NT2/D1 (cell line): ENCODE measurements around the gene USP40.

Experiments used
- DNase-seq: peaks from one replicate; pipeline ENCODE4 v3.0.0-alpha.2; 2011; ENCODE audit warnings: low read depth, low spot score
- H3K27me3 ChIP-seq: 2 replicates; pipeline ENCODE4 v1.6.0; 2011; ENCODE audit warnings: mild to moderate bottlenecking; ENCODE audit not compliant: insufficient read length, insufficient read depth
- H3K36me3 ChIP-seq: 2 replicates; pipeline ENCODE4 v1.6.1; 2011; ENCODE audit warnings: mild to moderate bottlenecking, low read length, mixed read lengths; ENCODE audit not compliant: insufficient read depth, insufficient read length
- H3K4me1 ChIP-seq: 2 replicates; pipeline ENCODE4 v1.5.1; 2011; ENCODE audit not compliant: insufficient read depth, insufficient read length
- H3K4me3 ChIP-seq: 2 replicates; pipeline ENCODE4 v1.5.1; 2011; ENCODE audit warnings: low read depth; ENCODE audit not compliant: insufficient read length
- H3K9ac ChIP-seq: 2 replicates; pipeline ENCODE4 v1.6.0; 2011; ENCODE audit warnings: low read depth; ENCODE audit not compliant: insufficient read length
- H3K9me3 ChIP-seq: 2 replicates; pipeline ENCODE4 v1.5.1; 2011; ENCODE audit warnings: mild to moderate bottlenecking, low read length; ENCODE audit not compliant: insufficient read depth
- SUZ12 ChIP-seq: IDR thresholded peaks from 2 replicates; pipeline ENCODE4 v1.6.1; 2011; ENCODE audit not compliant: insufficient read length, insufficient read depth; ENCODE audit errors: extremely low read depth
- YY1 ChIP-seq: IDR thresholded peaks from 2 replicates; pipeline ENCODE4 v1.6.1; 2011; ENCODE audit not compliant: insufficient read length, insufficient read depth
- ZNF274 ChIP-seq: IDR thresholded peaks from 2 replicates; pipeline ENCODE4 v1.6.1; 2011; ENCODE audit warnings: mild to moderate bottlenecking, low read depth, low read length

USP40 gene

DNA sequence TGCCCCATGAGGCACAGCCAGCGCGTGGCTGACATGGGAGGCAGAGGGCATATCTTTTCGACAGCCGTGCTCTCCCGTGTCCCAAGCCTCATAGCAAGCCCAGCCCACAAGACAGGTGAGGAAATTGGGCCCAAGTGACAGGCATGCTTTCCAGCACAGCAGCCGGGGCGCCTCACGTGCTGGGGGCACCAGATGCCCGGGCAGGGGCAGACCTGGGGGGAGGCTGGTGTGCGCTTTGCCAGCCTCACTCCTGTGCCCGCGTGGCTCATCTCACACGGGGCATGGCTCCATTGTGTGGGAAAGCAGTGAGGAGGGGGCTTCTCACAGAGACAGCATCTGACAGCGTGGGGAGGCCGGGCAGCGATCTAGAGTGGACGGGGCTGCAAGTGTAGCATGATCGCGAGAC, 93.2 kb downstream of the USP40 start:
- Histone ChIP-seq H3K4me1 (peaks cover 8% of the 10 kb centered on the region), H3K9ac (no peak overlapping the region), H3K9me3 (no peaks in the 10 kb centered on the region), H3K27me3 (no peaks in the 10 kb centered on the region), H3K36me3 (peaks cover 59% of the 10 kb centered on the region), H3K4me3 (no peak overlapping the region)
- no peak for DNase-seq
- no peak for TF ChIP-seq SUZ12
- TF ChIP-seq ZNF274: no peak
- no peak for TF ChIP-seq YY1

DNA sequence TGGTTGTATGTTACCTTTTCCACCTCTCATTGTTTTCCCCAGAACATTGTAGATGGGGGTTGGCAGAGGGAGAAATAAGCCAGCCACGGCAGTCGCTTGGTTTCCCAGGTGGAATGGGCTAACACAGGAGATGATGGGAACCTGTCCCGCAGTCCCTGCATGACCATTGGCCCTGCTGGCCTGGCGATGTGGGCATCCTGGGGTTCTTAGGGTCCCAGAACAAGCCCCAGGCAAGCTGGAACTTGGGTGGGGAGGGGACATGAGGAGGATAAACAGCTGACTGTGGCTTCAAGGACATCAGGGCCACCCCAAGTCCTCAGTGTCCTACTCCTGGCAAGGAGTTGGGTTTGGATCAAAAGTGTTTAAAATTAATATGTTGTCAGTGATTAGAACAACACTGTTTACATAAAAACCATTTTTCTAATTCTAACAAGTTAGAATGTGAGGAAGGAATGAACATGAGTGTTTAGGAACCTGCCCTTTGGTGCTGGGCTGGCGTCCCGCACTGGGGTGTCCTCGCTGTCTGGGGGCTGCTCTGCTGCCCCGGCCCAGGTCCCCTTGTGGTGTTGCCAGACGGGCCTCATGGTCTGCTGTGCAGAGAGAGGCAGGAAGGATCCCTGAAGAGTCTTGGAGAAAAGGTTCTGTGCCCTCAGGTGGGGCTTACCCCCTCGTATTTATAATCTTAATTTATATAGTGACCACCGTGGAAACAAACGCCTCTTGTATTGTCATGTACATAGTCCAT, 95.1 kb downstream of the USP40 start:
- peaks cover 55% of the 10 kb centered on the region for H3K36me3 ChIP-seq

GRCh38 chr2:233470839-233471238, 95.7 kb downstream of the USP40 start:
- no peak for DNase-seq
- H3K4me1 ChIP-seq: peaks cover 8% of the 10 kb centered on the region
- no peak overlapping the region for H3K4me3 ChIP-seq
- H3K9ac ChIP-seq: no peak overlapping the region
- H3K36me3 ChIP-seq: peaks cover 49% of the 10 kb centered on the region
- H3K27me3 ChIP-seq: no peaks in the 10 kb centered on the region
- TF ChIP-seq YY1 (no peak), ZNF274 (no peak), SUZ12 (no peak)
- H3K9me3 ChIP-seq: no peaks in the 10 kb centered on the region

More for the DNA sequence above, 95.1 kb downstream of the USP40 start:
- no peak for DNase-seq
- Histone ChIP-seq H3K9me3 (no peaks in the 10 kb centered on the region), H3K9ac (no peak overlapping the region), H3K27me3 (no peaks in the 10 kb centered on the region), H3K4me3 (no peak overlapping the region), H3K4me1 (peaks cover 8% of the 10 kb centered on the region)
- TF ChIP-seq YY1: no peak
- no peak for TF ChIP-seq SUZ12
- TF ChIP-seq ZNF274: no peak

- no peak for TF ChIP-seq ZNF274
- Histone ChIP-seq H3K27me3 (no peaks in the 10 kb centered on the region), H3K4me1 (peaks cover 8% of the 10 kb centered on the region), H3K9me3 (no peaks in the 10 kb centered on the region), H3K4me3 (no peak overlapping the region), H3K36me3 (peaks cover 51% of the 10 kb centered on the region), H3K9ac (no peak overlapping the region)
- DNase-seq: no peak
These were observed 96.4 kb downstream of the USP40 start for GRCh38 chr2:233470011-233470687.

DNA sequence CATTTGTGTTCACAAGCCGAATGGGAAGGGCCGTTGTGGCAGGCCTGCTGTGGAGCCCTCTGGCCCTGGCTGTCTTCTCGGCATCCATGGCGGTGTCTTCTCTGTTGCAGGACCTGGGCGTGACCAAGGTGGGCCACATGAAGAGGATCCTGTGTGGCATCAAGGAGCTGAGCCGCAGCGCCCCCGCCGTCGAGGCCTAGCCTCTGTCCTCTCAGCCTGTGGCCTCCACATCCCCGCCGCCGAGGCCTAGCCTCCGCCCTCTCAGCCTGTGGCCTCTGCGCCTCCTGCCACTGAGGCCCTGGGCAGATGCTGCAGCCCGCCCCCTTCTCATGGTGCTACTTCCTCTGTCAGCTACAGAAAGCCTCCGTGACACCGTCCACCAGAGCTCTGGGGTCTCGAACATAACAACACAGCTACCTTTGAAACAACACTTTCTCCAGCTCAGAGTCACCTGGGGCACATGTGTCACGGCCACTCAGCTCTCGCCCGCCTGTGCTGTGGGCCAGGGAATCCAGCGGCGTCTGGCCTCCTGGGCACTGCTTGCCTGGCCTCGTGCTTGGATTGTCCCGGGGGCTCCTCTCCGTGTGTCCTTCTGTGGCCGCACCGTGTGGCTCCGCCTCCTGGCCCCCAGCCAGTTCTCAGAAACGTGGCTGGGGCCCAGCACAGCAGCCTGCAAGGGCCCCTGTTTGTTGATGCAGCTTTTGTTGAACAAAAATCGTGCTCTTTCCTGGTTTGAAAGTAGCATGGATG, 97.1 kb downstream of the USP40 start:
- DNase-seq: no peak
- no peak for TF ChIP-seq SUZ12
- TF ChIP-seq YY1: no peak
- TF ChIP-seq ZNF274: no peak
- no peak overlapping the region for H3K9ac ChIP-seq
- H3K36me3 ChIP-seq: peaks cover 57% of the 10 kb centered on the region
- no peaks in the 10 kb centered on the region for H3K27me3 ChIP-seq
- H3K4me3 ChIP-seq: no peak overlapping the region
- peaks cover 6% of the 10 kb centered on the region for H3K4me1 ChIP-seq
- no peaks in the 10 kb centered on the region for H3K9me3 ChIP-seq

- TF ChIP-seq ZNF274: no peak
- no peak for TF ChIP-seq YY1
- TF ChIP-seq SUZ12: no peak
- Histone ChIP-seq H3K9me3 (no peaks in the 10 kb centered on the region), H3K9ac (no peak overlapping the region), H3K36me3 (peaks cover 64% of the 10 kb centered on the region), H3K4me1 (no peaks in the 10 kb centered on the region), H3K27me3 (no peaks in the 10 kb centered on the region), H3K4me3 (no peak overlapping the region)
- DNase-seq: no peak
These were observed 97.9 kb downstream of the USP40 start for GRCh38 chr2:233468741-233469110.

- DNase-seq: no peak
- peaks cover 68% of the 10 kb centered on the region for H3K36me3 ChIP-seq
- TF ChIP-seq SUZ12: no peak
- TF ChIP-seq YY1: no peak
- no peak for TF ChIP-seq ZNF274
- no peaks in the 10 kb centered on the region for H3K27me3 ChIP-seq
- no peak overlapping the region for H3K4me3 ChIP-seq
- H3K9me3 ChIP-seq: no peaks in the 10 kb centered on the region
- no peaks in the 10 kb centered on the region for H3K4me1 ChIP-seq
- no peak overlapping the region for H3K9ac ChIP-seq
These were observed 98.4 kb downstream of the USP40 start for GRCh38 chr2:233468047-233468740.
